GM18951 (cell line): ENCODE measurements around the gene FRMD4A.
"Not testable (repeated sequence)": the region's sequence is repeated elsewhere in the genome, so short reads cannot be mapped to it uniquely, and the experiment has no call there.

Experiments used
- POLR2A ChIP-seq: IDR thresholded peaks from 4 replicates; pipeline ENCODE4 v1.6.1; 2011; ENCODE audit warnings: mild to moderate bottlenecking; ENCODE audit not compliant: insufficient read length, insufficient read depth; ENCODE audit errors: extremely low read depth
- in situ Hi-C: fragments of 300-500 bp; cut with MboI; formaldehyde crosslinking; loops from one replicate; pipeline ENCODE4 v1.12.0; 2022; ENCODE audit warnings: low sequenced_read_pairs, mixed read lengths, inconsistent platforms; ENCODE audit not compliant: unreplicated experiment

The FRMD4A gene

DNA sequence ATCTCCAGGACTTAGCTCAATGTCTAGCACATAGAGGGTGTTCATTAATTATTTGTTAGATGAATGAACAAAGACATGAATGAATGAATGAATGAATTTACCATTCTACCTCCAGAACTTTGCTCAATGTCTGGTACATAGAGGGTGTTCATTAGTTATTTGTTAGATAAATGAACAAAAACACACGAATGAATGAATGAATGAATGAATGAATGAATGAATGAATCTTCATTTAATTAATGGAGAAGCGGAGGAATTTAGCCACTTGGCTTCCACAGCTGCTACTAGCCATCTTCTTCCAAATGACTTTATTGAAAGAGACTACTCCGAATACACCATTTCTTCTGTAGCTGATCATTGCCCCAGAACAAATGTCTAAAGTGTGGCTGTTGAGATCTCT, 368.9 kb downstream of the FRMD4A start:
- in situ Hi-C loops: no loop called here
- TF ChIP-seq POLR2A: no peak

DNA sequence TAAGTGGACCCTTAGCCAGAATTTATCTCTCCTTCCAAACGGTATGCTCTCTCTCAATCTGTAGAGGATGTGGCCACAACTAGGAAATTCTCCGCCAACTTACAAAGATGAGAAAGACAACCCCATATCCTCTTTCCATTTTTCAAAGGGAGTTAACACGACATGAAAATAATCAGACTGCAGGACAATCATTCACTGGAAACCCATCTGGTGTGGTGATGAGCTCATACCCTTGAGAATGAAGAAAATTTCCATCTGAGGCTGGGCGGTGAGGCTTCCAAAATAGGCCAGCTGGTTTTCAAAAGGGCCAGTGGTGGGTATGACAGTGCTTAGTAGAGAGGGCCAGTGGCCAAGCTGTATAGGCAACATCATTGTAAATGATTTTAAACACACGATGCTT, 369.6 kb downstream of the FRMD4A start:
- in situ Hi-C loops: no loop called here
- TF ChIP-seq POLR2A: no peak

DNA sequence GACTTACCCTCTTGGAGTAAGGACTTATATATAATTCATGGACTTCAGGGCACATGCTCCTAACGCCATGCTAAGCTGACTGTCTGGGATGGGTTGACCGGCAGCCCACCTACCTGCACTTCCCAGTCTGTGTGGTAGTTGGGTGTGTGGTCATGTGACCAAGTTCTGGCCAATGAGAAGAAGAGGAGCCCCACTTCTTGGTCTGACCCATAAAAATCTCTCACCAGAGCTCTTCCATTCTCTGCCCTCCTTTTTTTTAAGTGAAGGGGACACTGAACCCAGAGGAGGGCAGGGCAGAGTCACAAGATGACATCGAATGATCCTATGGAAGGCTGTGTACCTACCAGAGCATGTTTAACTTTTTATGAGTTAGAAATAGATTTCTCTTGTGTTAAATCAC, 370.1 kb downstream of the FRMD4A start:
- in situ Hi-C loops: no loop called here
- TF ChIP-seq POLR2A: no peak

DNA sequence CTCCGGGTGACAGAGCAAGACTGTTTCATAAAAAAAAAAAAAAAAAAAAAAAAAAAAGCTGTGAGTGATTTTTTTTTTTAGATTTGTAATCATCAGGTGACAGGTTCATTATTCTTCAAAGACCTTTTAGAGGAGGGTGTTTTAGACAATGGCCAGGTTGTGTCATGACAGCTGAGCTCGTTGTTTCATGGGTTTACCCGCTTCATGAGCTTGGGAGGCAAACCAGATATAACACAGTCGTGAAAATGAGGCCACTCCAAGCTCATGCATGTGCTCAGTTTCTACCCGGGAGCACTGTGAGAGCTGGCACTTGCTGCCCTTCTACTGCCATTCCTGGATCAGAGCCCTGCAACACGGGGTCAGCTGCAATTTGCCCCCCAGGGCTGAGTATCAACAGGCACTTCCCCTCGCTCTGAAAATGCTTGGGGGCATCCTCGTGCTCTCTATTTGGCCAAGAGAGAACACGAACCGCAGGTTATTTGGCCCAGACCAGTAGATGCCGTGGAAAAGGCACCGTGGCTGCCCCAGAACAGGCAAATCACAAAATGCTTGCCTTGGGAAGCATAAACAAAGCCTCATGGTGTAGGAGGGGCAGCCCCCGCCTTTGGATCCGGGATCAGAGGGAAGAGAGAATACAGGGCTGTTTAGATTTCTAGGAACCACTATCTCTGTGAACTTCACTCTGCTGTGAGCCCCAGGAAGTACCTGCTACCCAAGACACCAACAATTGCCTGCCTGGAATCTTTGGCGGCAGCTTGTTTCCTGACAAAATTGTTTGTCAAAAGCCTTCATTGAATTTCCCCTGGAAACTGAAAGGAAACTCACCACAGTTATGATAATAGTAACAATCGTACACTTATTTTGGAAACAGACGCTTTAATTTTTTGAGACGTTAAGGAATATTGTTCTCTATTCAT, 371.0 kb downstream of the FRMD4A start:
- TF ChIP-seq POLR2A: no peak
- in situ Hi-C loops: no loop called here

DNA sequence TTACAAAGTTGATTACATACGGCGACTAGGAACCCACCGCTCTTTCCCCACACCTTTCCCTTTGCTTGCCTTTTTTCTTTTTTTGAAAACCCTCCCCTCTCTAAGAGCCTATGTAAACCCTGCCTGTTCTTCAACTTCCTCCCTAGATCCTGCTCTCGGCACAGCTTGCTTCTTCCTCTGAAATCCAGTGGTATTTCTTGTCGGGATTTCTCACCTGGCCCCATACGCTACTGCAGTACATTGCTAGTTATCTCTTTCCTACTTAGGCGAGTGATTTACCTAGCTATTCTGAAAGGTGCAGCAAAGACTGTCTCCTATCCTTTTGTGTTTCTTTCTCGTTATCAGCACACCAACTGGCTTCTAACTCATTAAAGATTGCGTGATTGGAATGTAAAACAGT, 372.9 kb downstream of the FRMD4A start:
- in situ Hi-C loops: no loop called here

DNA sequence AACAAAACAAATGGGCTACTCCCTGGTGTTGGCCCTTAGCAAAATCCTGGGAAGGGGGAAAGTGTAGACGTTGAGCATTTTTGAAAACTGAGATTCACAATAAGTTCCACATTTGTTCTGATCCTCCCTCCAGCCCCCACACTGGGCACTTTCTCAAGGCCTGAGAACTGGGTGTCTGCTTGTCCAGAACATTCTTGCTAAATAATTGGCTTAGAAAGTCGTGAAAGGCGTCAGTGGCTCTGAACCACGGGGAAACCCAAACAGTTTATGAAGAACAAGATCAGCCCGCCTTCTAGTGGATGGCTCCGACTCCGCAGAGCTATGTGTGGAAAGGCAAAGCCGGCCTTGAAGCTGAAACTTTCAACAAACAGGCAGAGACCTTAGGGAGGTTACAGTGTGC, 373.9 kb downstream of the FRMD4A start:
- in situ Hi-C loops: no loop called here
- no peak for TF ChIP-seq POLR2A

More for the DNA sequence above, 372.9 kb downstream of the FRMD4A start:
- TF ChIP-seq POLR2A: no peak

DNA sequence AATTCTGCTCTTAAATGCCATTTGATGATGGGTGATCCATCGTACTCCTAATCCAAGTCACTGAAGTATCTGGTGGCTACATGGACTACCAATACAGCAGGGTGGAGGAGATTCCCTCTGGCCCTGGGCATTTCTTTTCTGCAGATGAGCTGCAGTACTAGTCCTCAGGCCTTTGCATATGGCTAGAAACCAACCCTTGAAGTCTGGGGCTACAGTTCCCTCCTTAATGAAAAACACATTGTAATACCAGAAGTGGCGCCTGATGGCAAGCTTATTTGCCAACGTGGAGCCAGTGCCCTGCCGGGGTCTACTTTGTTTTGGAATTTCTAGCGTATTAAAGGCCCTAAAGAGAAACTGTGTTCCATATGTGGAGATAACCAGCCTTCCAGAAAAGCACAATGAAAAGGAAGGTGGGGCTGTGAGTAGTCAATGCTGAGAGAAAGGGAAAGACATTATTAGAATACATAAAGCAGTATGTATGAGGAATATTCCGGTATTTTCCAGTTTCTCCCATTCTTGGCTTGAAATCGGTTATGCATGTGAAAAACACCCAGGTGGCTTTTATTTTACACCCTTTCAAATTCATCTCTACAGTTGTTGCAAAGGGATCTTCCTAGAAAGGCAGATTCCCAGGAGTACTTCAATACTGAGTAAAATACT, 375.2 kb downstream of the FRMD4A start:
- in situ Hi-C loops: no loop called here
- TF ChIP-seq POLR2A: no peak

DNA sequence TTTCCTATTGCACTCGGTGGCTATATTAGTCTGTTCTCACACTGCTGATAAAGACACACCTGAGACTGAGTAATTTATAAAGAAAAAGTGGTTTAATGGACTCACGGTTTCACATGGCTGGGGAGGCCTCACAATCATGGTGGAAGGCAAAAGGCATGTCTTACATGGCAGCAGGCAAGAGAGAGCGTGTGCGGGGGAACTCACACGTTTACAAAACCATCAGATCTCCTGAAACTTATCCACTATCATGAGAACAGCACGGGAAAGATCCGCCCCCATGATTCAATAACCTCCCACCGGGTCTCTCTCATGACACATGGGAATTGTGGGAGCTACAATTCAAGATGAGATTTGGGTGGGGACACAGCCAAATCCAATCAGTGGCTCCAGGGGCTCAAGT, 376.5 kb downstream of the FRMD4A start:
- in situ Hi-C loops: not testable (repeated sequence)

DNA sequence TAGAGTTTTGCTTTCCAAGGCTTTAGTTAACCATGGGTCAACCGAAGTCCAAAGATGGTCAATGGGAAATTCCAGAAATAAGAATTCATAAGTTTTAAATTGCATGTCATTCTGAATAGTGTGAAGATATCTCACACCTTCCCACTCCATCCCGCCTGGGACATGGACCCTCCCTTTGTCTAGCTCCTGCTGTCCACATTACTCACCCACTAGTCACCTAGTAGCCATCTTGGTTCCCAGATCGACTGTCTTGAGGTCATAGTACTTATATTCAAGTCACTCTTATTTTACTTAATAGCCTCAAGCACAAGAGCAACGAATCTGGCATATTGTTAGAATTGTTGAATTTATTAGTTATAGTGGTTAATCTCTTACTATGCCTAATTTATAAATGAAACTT, 377.4 kb downstream of the FRMD4A start:
- in situ Hi-C loops: no loop called here
- TF ChIP-seq POLR2A: no peak

DNA sequence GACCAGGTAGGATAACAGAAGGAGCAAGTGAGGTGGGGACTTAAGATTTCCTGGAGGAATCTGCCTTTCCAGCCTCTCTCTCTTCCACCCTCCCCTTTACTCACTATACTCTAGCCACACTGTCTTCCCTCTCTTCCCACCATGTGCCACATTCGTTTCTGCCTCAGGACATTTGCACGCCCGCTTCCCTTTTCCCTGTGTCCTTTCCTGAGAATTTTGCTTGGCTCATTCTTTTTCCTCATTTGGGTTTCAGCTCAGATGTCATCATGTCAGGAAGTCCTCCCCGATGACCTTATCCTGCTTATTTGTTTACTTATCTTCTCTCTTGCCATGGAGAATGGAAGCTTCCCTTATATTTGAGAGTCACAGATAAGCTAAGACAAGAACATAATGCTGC, 380.2 kb downstream of the FRMD4A start:
- TF ChIP-seq POLR2A: no peak
- in situ Hi-C loops: no loop called here

DNA sequence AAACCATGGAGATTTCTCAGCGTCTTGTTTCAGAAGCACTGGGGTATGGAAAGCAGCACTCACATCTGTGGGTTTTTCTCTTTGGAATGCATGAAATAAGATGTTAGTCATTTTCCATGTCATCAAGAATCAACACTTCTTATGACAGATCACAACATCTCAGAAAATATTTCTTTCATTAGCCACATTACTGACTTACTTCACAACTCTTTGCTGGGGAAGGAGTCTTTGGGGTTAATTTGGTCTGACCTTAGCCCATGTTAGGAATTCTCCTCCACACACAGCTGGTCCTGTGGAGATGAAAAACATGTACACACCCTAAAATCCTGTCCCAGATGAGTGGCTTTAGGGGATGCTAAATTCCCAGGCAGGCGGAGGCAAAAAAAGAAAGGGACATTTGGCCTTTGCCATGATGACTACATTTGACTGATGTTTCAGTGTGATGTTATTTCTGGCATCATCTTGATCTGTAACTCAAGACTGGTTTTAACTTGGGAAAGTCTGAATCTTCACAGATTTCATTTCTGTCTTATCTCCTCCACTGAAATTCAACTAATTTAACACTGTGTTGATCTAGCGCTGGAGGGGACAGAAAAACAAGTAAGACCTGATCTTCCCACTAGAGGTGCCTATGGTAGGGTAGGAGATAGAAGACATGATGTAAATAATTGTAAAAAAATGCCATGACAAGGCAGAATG, 380.7 kb downstream of the FRMD4A start:
- in situ Hi-C loops: no loop called here
- no peak for TF ChIP-seq POLR2A

DNA sequence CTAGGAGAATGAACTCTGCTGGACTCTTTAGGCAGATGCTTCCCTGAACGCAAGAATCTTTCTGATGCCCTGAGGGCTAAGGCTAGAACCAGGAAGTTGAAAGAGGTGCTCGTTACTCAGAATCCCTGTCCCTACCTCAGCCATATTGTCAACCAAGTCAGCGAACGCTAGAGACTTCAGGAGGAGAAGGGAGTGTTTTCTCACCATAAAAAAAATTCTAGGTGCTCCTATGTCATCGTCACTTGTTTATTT, 384.6 kb downstream of the FRMD4A start:
- in situ Hi-C loops: no loop called here

DNA sequence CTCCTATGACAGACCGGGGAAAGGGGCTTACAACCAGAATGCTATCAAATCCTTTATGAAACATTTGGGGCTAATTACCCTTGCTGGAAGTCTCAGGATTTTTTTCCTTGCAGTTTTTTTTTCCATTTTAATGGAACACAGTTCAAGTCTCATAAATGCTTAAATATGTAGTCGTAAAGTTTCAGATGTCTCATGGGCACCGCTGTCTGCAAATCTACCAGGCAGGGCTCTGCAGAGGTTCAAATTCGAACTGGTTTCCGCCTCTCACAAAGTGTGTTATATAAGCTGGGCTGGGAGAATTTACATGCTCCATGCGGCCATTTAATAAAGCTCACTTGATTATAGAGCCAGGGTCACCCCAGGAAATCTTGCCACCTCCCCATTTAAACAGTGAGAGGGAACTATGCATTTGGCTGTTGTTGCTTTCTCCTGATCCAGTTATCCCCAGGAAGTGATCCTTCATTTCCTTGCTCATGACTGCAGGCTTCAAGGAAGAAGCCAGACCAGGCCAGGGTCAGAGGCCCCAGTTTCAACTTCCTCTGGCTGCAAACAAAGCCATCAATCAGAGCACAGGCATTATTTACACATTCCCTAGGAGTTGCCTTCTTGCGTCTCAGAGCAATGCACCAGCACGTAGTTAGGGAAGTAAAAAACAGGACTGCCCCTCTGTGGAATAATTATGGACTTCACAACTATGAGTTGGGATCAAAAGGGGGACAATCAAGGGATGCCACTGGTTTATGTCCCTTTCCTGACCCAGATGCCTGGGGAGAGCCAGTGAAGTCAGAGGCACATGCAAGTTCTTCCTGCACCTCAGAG, 385.1 kb downstream of the FRMD4A start:
- in situ Hi-C loops: no loop called here
- no peak for TF ChIP-seq POLR2A

More for the DNA sequence above, 384.6 kb downstream of the FRMD4A start:
- no peak for TF ChIP-seq POLR2A

DNA sequence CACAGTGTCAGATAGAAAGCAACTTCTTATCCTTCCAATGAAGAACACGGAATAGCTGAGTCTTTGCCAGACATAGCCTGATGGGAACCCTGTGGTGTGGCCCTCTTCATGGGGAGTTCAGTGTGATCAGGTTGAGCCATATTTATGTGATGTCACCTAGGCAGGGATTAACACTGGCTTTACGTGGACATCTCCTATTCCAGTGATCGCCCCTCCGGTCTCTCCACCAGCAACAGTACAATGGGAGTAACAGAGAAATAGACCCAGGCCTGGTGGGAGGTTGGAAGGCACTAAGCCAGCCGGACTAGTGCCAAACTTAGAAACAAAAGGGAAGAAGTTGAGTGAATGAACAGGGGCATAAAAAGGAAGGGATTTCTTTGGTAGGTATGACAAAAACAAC, 385.9 kb downstream of the FRMD4A start:
- in situ Hi-C loops: no loop called here
- TF ChIP-seq POLR2A: no peak
